ENCODE results near the gene PCBP3.

DNA sequence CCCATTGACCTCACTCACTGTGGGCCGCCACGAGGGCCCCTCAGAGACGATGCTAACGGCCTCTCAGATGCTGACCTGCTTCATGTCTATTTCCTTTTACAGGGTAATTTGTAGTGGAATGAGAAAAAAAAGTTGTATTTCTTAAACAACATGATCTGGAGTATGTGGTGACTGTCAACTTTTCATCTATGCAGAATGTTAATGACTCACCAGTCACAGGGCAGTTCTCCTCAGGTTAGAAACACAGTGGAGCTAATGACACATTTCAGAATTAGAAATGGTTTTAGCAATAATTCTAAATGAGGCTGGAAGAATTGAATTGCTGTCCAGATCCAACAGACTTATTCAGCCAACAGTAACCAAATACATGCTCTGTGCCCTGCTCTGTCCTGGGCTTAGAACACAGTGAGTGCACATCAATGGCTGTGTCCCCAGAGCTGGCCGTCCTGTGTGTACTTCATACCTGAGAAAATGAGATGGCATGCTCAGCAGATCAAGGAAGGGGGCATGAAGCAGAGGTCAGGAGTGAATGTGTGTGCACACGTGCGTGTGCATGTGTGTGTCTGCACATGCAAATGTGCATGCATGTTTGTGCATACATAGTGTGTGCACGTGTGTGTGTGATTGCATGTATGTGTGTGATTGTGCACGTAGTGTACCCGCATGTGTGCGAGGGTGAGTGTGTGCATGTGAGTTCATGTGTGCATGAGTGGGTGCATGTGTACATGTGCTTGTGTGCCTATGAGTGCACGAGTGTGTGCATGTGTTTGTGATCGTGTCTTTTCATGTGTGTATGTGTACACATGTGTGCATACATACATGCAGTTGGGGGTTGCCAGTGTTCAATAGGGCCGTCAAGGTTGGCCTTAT lies 145.3 kb downstream of the PCBP3 start:
- no peak for TF ChIP-seq POLR2A (IDR thresholded peaks at IDR 0.05)
- TF ChIP-seq, protein P1, sequence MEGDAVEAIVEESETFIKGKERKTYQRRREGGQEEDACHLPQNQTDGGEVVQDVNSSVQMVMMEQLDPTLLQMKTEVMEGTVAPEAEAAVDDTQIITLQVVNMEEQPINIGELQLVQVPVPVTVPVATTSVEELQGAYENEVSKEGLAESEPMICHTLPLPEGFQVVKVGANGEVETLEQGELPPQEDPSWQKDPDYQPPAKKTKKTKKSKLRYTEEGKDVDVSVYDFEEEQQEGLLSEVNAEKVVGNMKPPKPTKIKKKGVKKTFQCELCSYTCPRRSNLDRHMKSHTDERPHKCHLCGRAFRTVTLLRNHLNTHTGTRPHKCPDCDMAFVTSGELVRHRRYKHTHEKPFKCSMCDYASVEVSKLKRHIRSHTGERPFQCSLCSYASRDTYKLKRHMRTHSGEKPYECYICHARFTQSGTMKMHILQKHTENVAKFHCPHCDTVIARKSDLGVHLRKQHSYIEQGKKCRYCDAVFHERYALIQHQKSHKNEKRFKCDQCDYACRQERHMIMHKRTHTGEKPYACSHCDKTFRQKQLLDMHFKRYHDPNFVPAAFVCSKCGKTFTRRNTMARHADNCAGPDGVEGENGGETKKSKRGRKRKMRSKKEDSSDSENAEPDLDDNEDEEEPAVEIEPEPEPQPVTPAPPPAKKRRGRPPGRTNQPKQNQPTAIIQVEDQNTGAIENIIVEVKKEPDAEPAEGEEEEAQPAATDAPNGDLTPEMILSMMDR (IDR thresholded peaks at IDR 0.05): no peak

Data from right lobe of liver (tissue), 4 donors.